Hepatic stellate cell (primary cell): ENCODE data around the gene GTF2I.
"Not testable (repeated sequence)": the region's sequence is repeated elsewhere in the genome, so short reads cannot be mapped to it uniquely, and the experiment has no call there.

Experiments used
- DNase-seq: peaks from one replicate; pipeline ENCODE4 v3.0.0; 2011; ENCODE audit warnings: low spot score

The GTF2I gene

GRCh38 chr7:74657692-74658177, at the start of gene GTF2I:
TSS of gene GTF2I (plus strand) at chr7:74657718. CDS start at chr7:74689129, 31,411 bp downstream.
- no peak for DNase-seq

DNA sequence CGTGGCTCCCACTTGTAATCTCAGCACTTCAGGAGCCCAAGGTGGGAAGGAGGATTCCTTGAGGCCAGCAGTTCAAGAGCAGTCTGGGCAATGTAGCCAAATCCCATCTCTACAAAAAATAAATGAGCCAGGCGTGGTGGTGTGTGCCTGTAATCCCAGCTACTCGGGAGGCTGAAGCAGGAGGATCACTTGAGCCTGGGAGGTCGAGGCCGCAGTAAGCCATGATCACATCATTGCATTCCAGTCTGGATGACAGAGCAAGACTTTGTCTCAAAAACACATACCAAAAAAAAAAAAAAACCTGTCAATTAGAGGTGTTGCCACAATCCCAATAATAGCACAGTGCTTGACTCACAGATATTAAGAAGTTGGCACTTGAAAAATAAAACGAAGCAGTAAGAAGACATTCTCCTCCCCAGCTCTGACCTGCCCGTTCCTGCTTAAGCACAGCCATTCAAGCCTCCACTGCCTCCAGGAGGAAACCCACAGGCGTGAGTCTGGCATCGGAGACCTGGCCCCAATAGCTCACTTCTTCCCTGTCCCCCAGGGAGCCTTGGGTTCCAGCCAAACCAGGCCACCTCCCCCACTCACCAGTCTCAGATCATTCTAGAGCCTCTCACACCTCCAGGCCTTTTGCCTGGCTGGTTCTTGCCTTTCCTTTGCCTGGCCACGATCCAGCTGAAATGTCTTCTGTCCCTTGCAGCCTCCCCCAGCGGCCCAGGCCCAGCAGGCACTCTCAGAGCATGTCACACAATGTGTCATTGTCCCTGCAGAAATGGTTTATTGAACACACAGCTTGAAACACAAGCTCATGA, 45.3 kb upstream of the GTF2I start:
- no peak for DNase-seq

GRCh38 chr7:74615933-74616780, 41.4 kb upstream of the GTF2I start:
- no peak for DNase-seq

DNA sequence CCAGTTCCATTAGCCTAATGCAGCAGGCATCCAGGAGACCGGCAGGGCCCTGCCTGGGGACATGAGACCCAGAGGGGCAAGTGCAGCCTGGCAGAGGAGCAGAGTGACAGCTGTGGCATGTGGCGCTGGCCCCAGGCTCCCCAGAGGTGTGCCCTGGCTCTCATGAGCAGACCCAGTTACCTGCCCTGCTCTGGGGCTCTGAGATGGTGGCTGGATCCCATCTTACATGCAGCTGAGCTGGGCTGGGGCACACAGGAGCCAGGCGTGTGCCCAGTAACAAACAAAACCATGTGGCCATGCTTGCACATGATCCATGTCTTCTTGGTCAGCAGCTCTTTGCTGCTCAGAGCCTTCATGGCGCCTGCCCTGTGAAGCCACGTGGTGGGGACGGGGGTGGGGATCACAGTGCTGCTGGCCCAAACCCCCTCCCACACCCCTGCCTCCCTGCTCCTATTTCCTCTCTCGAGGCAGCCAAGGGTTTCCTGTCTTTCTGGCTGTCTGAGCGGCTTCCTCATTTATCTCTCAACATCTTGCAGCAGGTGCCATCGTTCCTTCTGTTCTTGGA, 40.3 kb upstream of the GTF2I start:
- DNase-seq, result no peak

- no peak for DNase-seq
Measured at GRCh38 chr7:74619235-74619860, 38.2 kb upstream of the GTF2I start.

- no peak for DNase-seq
Measured at GRCh38 chr7:74622228-74622749, 35.2 kb upstream of the GTF2I start.

DNA sequence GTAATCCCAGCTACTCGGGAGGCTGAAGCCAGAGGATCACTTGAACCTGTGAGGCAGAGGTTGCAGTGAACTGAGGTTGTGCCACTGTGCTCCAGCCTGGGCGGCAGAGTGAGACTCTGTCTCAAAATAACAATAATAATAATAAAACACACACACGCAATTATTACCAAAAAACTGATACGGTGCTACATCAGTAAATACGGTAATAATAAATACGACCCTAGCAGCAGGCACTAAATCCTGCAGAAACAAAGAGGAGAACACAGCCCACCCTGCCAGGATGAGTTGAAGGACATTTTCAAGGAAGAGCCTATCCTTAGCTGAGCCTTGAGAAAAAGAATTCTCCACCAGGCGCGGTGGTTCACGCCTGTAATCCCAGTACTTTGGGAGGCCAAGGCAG, 34.4 kb upstream of the GTF2I start:
- DNase-seq, result no peak

GRCh38 chr7:74625446-74625845, 32.1 kb upstream of the GTF2I start:
- no peak for DNase-seq

- no peak for DNase-seq
Measured at GRCh38 chr7:74627661-74628411, 29.7 kb upstream of the GTF2I start.

DNA sequence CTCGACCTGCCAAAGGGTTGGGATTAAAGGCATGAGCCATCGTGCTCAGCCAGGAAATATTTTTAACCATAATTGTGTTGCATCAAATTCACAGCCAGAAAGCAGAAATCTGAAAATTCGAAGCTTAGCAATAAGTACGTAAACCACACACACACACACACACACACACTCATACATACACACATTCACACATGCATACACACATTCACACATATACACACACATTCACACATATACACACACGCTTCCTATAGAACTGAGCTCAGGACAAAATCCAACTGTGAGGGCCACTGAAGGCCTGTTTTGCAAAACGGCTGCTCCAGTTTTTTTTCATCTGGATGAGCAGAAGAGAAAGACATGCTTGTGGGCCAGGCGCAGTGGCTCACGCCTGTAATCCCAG, 25.0 kb upstream of the GTF2I start:
- no peak for DNase-seq

GRCh38 chr7:74633451-74633921, 24.0 kb upstream of the GTF2I start:
- DNase-seq, result no peak

DNA sequence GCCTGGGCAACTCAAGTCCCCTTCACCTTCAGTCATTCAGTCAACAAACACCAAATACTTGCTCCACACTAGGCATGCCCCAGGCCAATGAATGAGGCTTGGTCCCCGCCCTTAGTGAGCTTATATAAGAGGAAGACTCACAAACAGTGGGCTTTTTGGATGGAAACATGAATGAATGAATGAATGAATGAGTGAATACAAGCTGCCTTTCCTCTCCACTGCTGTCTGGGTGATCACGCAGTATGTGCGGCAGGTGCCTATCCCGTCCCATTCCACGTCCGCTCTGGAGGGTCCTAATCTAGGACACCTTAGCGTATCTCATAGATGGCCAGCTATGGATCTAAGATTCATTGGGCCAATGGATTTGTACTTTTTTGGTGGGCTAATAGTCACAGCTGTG, 19.8 kb upstream of the GTF2I start:
- no peak for DNase-seq

GRCh38 chr7:74650055-74650454, 7.5 kb upstream of the GTF2I start:
- DNase-seq, result peak; percentile 51

- DNase-seq, result not testable (repeated sequence)
Measured at GRCh38 chr7:74650493-74651132, 6.9 kb upstream of the GTF2I start.

DNA sequence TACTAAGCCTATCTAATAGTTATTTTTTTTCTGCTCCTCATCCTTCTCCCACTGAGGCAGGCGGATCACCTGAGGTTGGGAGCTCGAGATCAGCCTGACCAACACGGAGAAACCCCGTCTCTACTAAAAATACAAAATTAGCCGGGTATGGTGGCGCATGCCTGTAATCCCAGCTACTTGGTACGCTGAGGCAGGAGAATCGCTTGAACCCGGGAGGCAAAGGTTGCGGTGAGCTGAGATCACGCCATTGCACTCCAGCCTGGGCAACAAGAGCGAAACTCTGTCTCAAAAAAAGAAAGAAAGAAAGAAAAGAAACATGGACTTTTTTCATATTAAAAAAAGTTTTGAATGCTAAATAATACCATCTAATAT, 6.4 kb upstream of the GTF2I start:
- DNase-seq, result not testable (repeated sequence)

DNA sequence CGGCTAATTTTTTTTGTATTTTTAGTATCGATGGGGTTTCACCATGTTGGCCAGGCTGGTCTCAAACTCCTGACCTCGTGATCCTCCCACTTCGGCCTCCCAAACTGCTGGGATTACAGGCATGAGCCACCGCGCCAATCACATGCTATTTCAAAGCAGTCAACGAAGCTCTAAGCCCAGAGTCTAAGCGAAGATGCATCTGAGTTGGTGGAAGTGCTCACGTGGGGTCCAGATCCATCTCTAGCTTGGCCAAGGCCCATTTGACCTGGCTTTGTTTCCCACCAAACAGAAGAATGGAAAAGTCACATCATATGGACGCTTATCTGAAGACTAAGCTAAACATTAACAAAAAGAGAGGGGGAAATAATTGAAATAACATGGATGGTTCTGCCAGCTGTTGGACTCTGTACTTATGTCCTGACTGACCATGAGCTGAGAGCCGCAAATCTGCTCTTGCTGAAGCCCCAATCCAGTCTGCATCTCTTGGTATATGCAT, 3.8 kb upstream of the GTF2I start:
- DNase-seq, result no peak

DNA sequence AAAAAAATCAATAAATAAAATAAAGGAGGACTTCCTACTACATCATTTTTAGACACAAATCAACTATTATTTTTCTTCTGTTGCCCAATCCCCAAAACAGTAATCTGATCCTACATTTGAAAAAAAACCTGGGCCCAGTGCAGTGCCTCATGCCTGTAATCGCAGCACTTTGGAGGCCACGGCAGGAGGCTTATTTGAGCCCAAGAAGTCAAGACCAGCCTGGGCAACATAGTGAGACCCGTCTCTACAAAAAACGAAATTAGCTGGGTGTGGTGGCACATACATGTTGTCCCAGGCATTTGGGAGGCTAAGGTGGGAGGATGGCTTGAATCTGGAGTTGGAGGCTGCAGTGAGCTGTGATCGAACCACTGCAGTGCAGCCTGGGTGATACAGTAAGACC, 2.7 kb upstream of the GTF2I start:
- DNase-seq, result no peak

DNA sequence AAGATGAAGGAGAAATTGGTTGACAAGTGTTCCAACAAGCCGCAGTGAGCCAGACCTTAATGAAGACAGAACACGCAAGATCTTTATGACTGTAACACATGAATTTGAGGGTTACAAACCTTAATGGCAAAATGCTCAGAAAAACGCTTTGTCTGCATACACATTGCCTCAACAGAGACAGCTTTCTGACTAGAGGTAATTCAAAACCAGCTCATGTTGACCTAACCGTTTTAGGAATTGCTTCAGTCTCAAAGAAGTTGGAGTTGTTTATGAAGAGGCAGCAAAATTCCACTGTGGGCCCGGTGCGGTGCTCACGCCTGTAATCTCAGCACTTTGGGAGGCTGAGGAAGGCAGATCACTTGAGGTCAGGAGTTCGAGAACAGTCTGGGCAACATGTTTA, 2.2 kb upstream of the GTF2I start:
- no peak for DNase-seq

GRCh38 chr7:74655768-74656440, 1.6 kb upstream of the GTF2I start:
- DNase-seq, result no peak

- peak; percentile 27 for DNase-seq
Measured at GRCh38 chr7:74656441-74656836, 1.1 kb upstream of the GTF2I start.
